Renal cortical epithelial cell (primary cell): ENCODE results near the gene PTPRM. TPM values are rescaled to one million over a fixed set of nuclear protein-coding genes. Genes with fewer than 3 reads are reported as not detected.
A peak's percentile ranks its signal among the peaks of the same experiment; 100 is the strongest.

Experiments
- DNase-seq: peaks from one replicate; pipeline ENCODE4 v3.0.0-alpha.2; 2011; ENCODE audit warnings: low read depth
- total RNA-seq: library from RNA; depleted of rRNA; stranded (reverse); fragments of >200 nt; gene quantifications from 2 replicates; pipeline ENCODE4 v1.2.3, GENCODE V29; 2014

Gene PTPRM
- total RNA-seq, 1 donor from 2014 or later = 263 TPM

DNA sequence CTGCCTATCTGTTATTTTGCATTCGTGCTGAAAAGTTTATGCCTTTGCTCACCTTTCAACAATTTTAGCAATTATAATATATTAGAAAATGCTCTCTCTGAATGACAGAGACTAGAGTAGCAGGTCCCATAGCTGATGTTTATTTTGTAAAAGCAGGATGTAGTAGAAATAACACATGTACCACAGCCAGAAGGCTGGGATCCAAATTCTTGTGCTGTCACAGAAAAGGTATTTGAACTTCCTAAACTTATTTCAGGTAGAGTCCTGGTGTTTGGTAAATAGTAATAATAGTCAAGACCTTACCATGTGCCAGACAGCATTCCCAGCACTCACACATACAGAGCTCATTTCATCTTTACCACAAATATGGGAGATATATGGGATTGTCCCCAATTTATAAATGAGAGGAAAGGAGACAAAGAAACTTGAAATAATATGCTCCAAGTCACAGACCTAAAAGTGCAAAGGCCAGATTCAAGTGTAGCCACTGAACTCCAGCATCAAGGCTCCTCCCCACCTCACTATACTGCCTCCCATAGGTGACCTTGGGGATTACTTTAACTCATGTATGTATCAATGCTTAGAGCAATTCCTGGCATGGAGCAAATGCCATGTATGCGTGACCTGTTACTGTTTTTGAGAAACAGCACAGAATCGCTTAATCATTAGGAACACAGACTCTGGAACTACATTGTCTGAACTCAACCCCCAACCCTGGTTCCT, 757.4 kb downstream of the PTPRM start:
- DNase-seq = no peak

DNA sequence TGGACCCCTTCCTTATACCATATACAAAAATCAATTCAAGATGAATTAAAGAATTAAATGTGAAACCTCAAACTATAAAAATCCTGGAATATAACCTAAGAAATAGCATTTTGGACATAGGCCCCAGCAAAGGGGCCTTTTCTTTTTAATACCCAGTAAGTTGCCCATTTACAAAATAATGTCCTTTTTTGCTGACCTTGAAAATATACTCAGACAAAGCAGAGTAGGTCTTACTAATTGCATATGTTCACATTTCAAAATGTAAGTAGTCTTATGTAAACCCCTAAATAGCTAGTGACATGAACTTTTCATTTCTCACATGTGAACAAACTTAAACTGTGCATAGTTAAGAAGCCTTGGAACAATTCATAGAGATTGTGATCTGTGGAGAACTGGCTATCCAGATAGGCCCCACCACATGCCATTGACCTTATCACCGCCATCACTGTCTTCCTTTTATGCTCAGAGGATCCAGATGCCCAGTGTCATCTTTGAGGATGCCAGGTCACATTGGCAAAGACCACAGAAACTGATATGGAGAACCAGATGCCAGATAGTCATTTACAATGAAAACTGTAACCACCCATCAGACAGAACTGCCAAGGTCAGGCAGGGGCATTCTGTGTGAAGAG, 759.8 kb downstream of the PTPRM start:
- DNase-seq = no peak

DNA sequence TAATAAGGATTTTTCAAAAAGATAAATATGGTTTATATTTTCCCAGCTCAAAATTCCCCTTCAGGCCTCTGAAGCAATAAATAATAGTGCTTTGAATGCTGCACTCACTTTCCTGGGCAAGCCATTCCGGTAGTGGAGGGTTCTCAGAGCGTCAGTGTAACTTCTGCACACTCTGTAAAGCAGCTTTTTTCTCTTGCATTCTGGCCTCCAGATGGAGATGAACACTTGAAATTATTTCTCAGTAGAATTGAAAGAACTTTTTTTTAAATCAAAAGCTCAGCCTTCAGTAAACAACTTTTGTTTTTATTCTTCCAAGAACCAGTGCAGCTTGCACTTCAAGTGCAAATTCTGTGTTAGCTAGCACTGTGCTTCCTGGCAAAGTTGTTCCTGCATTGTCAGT, 761.0 kb downstream of the PTPRM start:
- DNase-seq = no peak

DNA sequence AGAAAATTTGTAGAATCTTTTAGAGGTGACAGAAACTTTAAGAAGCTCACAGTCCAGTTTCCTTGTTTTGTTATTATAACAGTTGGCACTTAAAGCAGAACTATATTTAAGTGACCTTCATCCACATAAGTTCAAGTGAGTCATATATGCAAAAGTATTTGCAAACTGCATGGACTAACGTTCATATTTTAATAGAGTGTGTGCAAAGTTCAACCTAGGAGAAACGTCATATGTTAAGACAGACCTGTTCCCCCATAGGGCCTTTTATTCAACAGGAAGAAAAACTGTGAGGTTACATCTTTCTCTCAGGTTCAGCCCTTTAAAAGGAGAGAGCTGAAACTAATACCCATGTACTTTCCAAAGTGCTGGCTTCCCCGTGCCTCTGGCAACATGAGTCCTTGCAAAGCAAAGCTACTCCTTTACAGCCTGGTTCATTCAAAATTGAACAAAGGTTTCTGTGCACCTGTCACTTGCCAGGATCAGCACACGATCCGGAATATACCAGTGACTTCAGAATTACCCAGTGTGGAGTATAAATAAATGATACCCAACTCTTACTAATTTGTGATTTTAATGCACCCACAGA, 762.2 kb downstream of the PTPRM start:
- DNase-seq = peak; percentile 20

DNA sequence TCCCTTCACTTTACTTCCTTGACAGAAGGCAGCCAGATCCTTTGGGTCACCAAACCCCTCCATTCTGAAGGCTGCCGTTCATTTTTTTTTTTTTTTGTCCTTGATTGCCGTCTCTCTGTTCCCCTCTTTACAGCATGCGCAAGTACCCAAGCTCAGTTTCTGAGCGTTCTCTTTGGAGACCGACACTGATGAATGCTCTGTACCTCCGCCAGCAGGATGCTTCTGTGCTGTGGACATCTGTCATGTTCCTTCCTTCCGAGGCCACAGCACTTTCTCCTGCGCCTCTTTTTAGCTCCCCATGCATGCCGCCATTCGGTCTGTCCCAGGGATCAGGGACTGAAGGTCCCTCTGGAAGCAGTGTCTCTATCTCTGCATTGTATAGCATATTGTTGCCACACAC, 763.5 kb downstream of the PTPRM start:
- DNase-seq = no peak

DNA sequence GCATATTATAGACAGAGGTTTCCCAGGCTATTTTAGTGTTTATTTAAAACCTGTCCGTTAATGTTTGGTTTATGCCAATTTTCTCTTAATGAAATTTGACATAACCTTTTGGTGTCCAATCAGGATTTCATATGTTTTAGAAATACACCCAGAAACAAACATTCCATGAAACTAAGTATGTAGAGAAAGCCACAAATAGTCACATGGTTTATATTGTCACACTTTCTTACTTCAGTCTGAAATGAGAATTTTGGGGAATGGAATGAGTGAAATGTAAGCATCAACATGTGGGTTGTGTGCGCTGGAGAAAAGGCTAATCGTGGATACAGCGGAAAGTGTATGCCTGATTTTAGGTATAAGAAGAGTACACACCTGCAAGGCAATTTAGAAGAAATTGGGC, 765.2 kb downstream of the PTPRM start:
- DNase-seq = no peak

DNA sequence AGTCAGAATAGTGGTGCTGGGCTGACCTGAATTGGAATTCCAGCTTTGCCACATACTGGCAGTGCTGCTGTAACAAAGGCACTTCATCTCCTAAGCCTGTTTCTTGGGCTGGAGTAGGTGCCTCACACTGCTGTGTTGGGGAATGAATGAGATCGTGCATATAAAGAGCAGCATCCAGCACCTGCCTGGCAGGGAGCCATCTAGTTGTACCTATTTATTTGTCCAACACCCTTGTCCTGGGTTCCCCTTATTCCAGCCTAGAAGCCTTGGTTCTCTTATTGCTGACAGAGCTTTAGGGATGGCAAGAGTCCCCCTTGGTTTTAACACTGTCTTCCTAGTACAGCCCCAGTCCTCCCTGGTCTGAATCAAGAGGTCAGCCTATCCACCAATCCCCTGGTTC, 766.8 kb downstream of the PTPRM start:
- DNase-seq = no peak

DNA sequence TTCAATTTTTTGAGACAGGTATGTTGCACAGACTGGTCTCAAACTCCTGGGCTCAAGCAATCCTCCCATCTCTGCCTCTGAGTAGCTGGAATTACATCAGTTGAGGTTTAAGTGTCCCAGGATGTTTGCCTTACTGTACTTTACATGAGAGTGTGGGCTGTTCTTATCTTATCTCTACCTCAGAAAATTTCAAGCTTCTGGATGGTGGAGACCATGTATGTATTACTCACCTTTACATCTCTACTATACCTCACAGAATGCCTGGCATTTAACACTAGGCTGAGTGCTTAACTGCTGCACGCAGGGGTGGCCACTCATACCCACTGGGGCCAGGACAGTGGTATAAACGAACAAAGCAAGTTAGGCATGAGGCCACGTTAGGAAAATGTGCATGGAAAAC, 770.1 kb downstream of the PTPRM start:
- DNase-seq = no peak

DNA sequence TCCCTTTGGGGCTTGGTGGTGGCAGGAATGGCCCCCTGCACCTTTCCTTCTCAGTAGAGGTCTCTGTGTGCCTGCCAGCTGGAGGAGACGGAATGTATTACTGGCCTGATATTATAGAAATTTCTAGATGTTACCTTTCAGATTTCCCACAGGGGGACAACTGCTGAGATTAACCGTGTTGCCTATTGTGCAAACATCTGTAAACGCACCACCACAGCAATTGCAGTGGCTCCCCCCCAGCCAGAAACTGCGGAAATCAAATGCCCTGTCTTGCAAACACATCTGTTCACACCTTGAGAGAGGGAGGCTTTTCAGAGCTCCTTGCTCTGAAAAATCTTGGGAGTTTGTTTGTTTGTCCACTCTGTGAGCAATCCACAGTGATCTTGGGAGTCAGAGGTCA, 772.1 kb downstream of the PTPRM start:
- no peak for DNase-seq

DNA sequence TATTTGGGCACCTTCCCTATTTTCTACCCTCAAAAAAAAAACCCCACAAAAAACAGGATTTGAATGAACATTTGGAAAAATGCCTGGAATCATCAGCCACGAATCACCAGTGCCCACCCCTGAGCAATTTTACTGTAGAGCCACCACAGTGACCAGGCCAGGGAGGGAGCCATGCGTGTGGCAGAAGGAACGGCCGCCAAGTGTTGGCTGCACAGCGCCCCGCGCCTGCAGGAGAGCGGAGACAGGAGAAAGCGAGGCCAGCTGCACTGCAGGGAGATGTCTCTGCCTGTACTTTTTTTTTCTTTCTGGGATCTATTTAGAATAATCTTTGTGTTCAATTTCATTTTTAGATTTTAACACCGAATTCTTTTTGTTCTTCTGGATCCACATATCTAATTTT, 772.8 kb downstream of the PTPRM start:
- DNase-seq = no peak

DNA sequence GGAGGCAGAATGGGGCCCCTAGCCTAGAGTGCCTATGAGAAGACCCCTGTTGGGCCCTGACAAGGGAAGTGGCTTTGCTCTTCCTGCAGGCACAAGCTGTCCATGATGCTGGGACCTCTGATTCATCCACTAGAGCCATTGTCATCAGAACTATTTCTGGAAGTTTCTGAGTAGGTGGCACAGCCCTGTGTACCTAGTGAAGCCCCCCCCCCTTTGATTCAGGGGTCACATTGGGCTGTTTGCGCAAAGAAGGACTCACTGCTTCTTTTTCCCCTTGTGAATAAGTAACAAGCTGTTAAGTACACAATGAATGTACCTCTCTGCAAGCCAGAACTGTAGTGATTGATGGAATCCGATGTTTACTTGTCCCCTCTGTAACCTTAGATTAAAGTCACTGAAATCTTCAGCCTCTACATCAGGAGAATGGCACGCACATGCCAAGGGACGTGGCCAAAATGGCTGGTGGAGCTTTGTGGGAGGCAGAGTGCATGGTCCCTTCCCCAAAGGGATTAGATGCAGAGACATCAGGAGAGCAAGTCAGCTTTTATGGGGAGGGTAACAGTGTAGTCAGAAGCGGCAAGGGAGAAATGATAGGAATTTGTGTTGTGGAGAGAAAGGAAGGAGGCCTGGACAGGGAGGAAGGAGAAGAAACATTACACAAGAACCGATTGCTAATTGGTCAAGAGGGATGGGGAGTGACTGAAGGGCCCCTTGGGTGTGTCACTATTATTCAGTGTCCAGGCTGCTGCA, 774.5 kb downstream of the PTPRM start:
- peak; percentile 82 for DNase-seq

DNA sequence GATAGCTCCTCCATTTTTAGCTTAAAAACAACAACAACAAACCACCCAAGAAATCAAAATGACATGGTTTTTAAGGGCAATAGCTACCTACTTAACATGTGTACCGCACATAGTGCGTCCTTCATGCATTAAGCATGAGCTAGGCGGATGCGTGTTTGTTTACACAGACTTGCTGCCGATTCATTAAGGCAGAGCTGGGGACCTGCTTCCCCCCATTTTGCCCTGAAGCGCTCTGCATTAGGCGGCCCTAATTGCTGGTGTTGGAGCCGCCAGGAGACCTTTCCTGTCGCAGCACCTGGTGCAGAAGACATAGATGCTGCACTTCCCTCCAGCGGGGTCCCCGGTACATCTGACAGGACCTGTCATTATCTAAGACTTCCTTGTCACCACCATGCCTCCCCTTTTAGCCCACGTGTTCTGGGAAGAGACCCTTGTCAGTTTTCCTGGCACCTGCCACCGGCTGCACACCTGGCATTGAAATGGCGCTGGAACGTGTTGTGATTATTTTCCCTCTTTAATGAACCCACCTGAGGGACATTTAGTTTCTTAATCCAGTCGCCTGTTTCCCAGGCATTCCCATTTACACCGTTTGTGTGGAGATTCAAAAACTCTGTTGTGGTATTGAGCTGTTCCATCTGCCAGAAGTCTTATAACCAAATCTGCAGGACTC, 781.1 kb downstream of the PTPRM start:
- no peak for DNase-seq

DNA sequence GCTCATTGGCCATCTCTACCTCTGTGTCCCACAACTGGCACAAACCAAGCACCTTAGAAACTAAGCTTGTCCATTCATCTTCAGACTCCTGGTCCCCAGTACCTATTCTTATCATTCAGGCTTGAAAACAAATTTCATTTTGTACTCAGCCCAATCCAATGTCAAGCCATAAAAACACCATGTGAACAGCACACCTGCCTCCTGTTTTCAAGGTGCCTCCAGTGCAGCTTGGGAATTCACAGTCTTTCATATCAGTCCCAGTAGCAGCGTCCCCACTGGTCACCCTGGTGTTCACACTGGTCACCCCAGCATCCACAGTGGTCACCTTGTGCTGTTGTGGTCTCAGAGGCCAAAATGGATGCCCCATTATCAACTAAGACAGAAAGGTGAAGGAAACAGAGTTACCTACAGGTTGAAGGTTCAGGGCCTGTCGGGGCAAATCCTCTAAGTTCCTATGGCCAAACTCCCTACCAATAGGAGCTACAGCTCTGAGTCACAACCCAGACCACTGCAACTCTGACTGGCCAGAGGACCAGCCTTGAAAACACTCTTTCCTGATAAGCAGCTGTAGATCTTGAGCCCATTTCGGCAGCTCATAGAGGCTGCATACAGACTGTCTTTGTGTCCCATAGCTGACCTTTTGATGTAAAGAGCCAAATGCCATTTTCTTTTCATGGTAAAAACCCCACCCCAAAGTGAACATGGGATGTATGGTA, 782.6 kb downstream of the PTPRM start:
- no peak for DNase-seq

DNA sequence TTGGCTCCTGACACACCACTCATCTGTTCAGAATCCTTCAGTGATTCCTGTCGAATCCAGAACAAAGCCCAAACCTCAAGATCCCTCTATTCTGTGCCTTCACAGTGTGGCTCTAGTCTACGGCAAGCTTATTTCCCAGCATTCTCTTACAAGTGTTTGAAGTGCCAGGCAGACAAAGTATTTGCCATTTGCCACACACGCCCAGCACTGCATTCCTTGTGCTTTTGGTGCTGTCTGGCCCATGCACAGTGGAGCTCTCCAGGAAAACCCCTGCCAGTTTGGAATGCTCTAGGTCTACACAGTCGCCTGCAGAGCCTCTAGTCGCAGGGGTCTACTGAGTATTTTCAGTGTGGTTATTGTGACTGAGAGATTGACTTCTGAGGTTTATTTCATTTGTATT, 783.5 kb downstream of the PTPRM start:
- no peak for DNase-seq

DNA sequence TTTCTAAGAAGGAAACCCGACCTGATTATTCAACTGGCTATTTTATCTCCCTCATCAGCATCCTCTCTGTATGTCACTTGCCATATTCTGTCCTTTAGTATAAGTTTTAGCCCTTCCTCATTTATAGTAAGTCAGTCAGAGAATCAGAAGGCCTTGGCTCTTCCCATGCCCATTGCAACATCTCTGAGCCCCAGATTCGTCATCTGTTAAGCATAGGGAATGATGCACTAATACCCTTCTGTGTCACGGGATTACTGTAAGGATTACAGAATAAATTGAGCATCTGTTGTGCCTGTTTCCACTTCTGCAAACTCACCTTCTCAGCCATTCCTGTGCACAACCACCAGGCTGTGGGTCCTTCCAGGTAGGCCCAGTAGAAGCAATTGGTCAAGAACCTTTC, 784.0 kb downstream of the PTPRM start:
- DNase-seq = no peak

DNA sequence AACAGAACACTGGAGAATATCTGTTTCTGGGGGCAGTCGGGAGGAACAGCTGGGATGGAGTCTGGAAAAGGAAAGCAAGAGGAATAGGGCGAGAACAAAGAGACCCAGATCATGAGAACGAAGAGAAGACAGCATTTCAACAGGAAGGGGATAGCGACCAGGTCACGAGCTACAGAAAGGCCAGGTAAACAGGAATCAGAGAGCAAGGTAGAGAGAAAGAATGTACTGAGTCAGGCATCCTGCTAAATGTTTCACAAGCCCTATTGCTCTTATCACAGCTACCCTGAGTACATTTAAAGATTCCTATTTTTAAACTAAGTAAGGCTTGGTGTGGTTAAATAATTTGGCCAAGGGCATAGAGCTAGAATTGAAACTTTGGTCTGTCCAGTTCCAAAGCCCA, 787.2 kb downstream of the PTPRM start:
- no peak for DNase-seq

DNA sequence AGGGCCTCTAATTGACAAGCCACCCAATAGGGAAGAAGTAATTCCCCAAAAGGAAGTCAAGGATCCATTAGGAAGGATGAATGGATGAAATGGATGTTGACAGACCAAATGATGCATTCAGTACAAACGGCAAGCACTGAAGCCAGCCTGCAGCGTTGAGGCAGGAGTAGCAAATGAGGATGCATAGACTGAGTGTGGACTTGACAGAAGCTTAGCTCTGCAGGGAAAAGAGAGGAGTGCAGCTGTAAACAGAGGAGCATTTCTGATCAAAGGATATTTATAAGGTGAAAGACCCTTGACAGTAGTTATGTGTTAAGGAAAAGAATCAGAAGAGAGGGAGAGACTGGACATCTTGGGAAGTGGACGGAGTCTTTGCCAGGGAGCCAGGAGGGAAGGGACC, 788.9 kb downstream of the PTPRM start:
- no peak for DNase-seq

DNA sequence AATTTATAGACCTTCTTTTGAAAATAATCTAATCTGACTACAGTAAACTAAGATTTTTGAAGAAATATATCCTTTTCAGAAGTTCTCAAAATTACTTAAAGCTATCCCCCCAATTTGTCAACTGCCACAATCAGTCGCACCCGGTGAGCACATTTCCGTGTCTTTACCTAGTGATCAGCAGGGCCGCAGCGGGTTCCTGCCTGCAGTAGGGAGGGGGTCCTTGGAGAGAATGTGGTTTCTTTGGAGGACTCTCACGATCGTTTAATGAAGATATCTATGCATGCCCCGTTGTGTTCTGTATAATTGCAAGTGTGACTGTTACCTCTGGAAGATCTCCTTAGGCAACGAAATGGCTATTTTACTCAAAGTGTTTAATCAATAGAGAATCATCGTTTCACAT, 790.2 kb downstream of the PTPRM start:
- no peak for DNase-seq

DNA sequence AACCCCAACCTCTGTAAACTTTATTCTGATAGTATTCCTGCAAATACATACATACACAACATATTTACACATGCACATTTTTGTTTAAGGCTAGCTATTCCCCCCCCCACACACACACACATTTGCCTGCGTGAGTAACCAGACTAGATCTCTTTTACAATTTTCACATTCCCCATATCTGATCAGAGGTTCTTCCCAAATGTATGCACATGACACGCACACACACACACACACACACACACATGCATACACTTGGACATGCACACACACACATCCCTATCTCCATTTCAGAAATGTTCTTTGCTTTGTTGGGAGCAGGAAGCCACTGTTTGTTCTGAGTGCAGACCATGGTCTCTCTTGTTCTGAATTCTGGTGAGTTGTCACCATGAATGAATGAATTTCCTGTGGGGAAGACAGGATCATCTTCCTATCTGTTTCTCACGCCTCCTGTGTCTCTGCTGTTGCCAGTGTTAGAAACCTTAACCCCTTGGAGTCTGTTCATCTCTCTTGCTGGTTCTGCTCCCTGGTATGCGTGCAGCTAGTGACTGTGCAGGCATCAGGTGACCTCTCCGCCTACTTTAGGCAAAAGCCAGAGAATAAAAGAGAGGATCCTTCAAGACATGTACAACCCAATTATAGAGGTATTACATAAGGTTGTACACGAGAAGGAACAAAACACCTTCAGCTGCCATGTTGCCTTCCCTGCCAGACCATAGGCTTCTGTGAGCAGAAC, 791.1 kb downstream of the PTPRM start:
- DNase-seq = no peak

DNA sequence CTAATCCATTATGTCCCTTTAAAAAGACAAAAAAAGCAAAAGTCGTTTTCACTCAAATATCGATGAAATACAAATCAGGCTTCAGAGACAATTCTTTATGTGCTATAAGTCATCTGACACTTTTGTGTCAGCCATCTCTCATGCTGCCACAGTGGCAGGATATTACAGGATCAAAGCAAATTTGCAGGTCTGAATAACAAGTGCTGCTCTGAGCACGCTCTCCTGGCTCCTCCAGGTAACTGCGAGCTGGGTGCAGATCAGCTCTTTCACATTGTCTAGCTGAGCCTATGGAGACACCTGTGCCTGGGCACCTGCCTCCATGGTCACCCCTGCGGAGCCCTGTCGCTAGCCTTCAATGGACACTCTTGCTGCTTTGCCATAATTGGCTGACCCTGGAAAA, 792.0 kb downstream of the PTPRM start:
- no peak for DNase-seq

DNA sequence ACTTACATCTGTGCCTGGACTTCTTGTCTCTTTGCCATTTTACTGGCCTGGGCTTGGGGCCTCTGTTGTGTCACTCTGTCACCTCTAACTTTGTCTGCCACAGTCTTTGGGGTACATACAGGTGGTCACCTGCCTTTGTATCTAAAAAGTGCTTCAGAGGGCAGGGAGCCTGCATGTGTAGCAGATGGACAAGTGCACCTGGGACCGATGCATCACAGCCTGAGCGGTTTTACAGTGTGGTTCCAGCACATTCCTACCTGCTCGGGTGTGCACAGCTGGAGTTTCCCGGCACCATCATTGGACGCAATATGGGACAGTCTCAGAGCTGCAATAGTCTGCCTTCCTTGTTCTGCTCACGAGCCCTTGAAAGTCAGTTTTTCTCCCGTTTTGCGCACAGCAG, 792.4 kb downstream of the PTPRM start:
- DNase-seq = no peak
